Naive thymus-derived CD4-positive, alpha-beta T cell (primary cell): Measurements from ENCODE around the gene SEMA4C. TPM values are rescaled to one million over a fixed set of nuclear protein-coding genes. Genes with fewer than 3 reads are reported as not detected.

ENCODE experiments used
- ATAC-seq: fragments of 150-1000 bp; cut with Tn5 transposase; 2 replicates; pipeline ENCODE4 v1.10.0; 2021; ENCODE audit warnings: mild to moderate bottlenecking, moderate library complexity
- CTCF ChIA-PET: fragments of 350-600 bp; sonication (Branson Sonifier 250); formaldehyde crosslinking; loops from one replicate; lab custom pipeline; 2021; ENCODE audit warnings: antibody characterized with exemption; lab: Charles Lee
- POLR2A ChIA-PET: fragments of 350-600 bp; sonication (Branson Sonifier 250); formaldehyde crosslinking; loops from one replicate; lab custom pipeline; 2021; ENCODE audit warnings: antibody characterized with exemption, inconsistent platforms; lab: Charles Lee
- DNase-seq, 9 donors: peaks; one replicate each; pipeline versions ENCODE4 v3.0.0 to v3.0.0-alpha.2; 2020 to 2022; ENCODE audit warnings: mixed read lengths in 1 of 9
- H3K27ac ChIP-seq: one replicate; pipeline ENCODE4 v1.7.0; 2013; ENCODE audit warnings: mild to moderate bottlenecking, low read depth, low read length, moderate library complexity
- H3K27me3 ChIP-seq, 2 donors: one replicate each; pipeline ENCODE4 v1.7.0; 2013; ENCODE audit warnings: low read length in 2 of 2, mild to moderate bottlenecking in 2 of 2, moderate library complexity in 2 of 2; ENCODE audit not compliant: control insufficient read depth in 2 of 2, insufficient read depth in 2 of 2
- H3K36me3 ChIP-seq, 3 experiments: 1 replicate in 2 of 3; 2 replicates in 1 of 3; pipeline ENCODE4 v1.7.0; 2013; ENCODE audit warnings: low read length in 3 of 3, mild to moderate bottlenecking in 3 of 3, moderate library complexity in 1 of 3; ENCODE audit not compliant: insufficient read depth in 3 of 3, control insufficient read depth in 2 of 3
- H3K4me1 ChIP-seq, 2 donors: one replicate each; pipeline ENCODE4 v1.7.0; 2013; ENCODE audit warnings: low read length in 2 of 2, mild to moderate bottlenecking in 2 of 2, moderate library complexity in 1 of 2; ENCODE audit not compliant: control insufficient read depth in 2 of 2, insufficient read depth in 2 of 2
- H3K4me3 ChIP-seq: 2 replicates; pipeline ENCODE4 v1.7.0; 2013; ENCODE audit warnings: mild to moderate bottlenecking, low read length
- H3K9me3 ChIP-seq, 3 experiments: 1 replicate in 2 of 3; 2 replicates in 1 of 3; pipeline ENCODE4 v1.7.0; 2013; ENCODE audit warnings: low read length in 3 of 3; ENCODE audit not compliant: control insufficient read depth in 2 of 3
- H3K27ac Mint-ChIP-seq, 9 donors: one replicate each; pipeline ENCODE4 v1.8.0; 2020 to 2022; ENCODE audit warnings: mixed read lengths in 9 of 9, mild to moderate bottlenecking in 8 of 9, moderate library complexity in 5 of 9, inconsistent platforms in 2 of 9
- H3K27me3 Mint-ChIP-seq, 5 donors: one replicate each; pipeline ENCODE4 v1.8.0; 2021 to 2022; ENCODE audit warnings: mixed read lengths in 5 of 5, mild to moderate bottlenecking in 1 of 5
- H3K36me3 Mint-ChIP-seq, 5 donors: one replicate each; pipeline ENCODE4 v1.8.0; 2020 to 2022; ENCODE audit warnings: mixed read lengths in 5 of 5, mild to moderate bottlenecking in 3 of 5, inconsistent platforms in 1 of 5
- H3K4me1 Mint-ChIP-seq, 7 donors: one replicate each; pipeline ENCODE4 v1.8.0; 2020 to 2022; ENCODE audit warnings: mixed read lengths in 7 of 7, mild to moderate bottlenecking in 3 of 7, inconsistent platforms in 1 of 7
- H3K4me3 Mint-ChIP-seq, 10 donors: one replicate each; pipeline ENCODE4 v1.8.0; 2020 to 2022; ENCODE audit warnings: mild to moderate bottlenecking in 10 of 10, mixed read lengths in 10 of 10, moderate library complexity in 6 of 10, inconsistent platforms in 2 of 10
- H3K9me3 Mint-ChIP-seq, 11 donors: one replicate each; pipeline ENCODE4 v1.8.0; 2020 to 2022; ENCODE audit warnings: mixed read lengths in 11 of 11, mild to moderate bottlenecking in 4 of 11, inconsistent platforms in 1 of 11, moderate library complexity in 1 of 11
- intact Hi-C, 2 donors: fragments of 100-400 bp; cut with micrococcal nuclease; formaldehyde crosslinking; loops; one replicate each; pipeline ENCODE4 v1.15.1; 2023
- polyA plus RNA-seq, 2 donors: library from polyadenylated mRNA; unstranded; fragments of 300-500 nt; fragmentation: Illumina TruSeq; gene quantifications; one replicate each; pipeline ENCODE4 v1.2.3, GENCODE V29; 2021
- total RNA-seq, 6 experiments: library from RNA in 5 of 6; stranded (reverse) in 5 of 6; gene quantifications; 1 replicate in 5 of 6; 2 replicates in 1 of 6; pipeline ENCODE4 v1.2.3 and lab custom pipeline; 2021 to 2026

The SEMA4C gene
- total and polyA plus RNA-seq, 7 experiments from 2014 or later: 3.1 to 74.7 (median 34.4) TPM

- peaks cover 51 to 82% (median 75%) of the 10 kb centered on the region in 7 donors for H3K4me1 Mint-ChIP-seq
- ATAC-seq: no peak
- intact Hi-C loops: loop anchor here in 1 of 2 donors (2.0 kb wide), 1 partner anchor 18 kb away; no protein-coding TSS in a partner anchor
- Histone ChIP-seq H3K27ac (no peak overlapping the region), H3K4me1 (peaks cover 25 to 51% of the 10 kb centered on the region in 2 donors), H3K36me3 (no peaks in the 10 kb centered on the region), H3K27me3 (no peaks in the 10 kb centered on the region), H3K9me3 (no peaks in the 10 kb centered on the region), H3K4me3 (no peak overlapping the region)
- H3K4me3 Mint-ChIP-seq: peak overlapping the region in 1 of 10 donors; percentile 2
- peaks cover 0 to 4% (median 0%) of the 10 kb centered on the region in 11 donors for H3K9me3 Mint-ChIP-seq
- H3K27ac Mint-ChIP-seq: peak overlapping the region; percentile 1 to 86 (median 65)
- H3K27me3 Mint-ChIP-seq: no peaks in the 10 kb centered on the region
- no peak for DNase-seq
- ChIA-PET POLR2A (interaction anchor here (1.3 to 3.0 kb wide), 5 partner anchors 9 to 29 kb away, joined by 3 to 25 read pairs (median 11); no protein-coding TSS in a partner anchor), CTCF (interaction anchor here (0.8 to 1.4 kb wide), 2 partner anchors 37 to 417 kb away, joined by 3 read pairs; partner anchors contain the start of gene ANKRD39)
- no peaks in the 10 kb centered on the region for H3K36me3 Mint-ChIP-seq
Measured at GRCh38 chr2:96895032-96895745, 25.3 kb upstream of the SEMA4C start.

- peaks cover 0 to 2% (median 0%) of the 10 kb centered on the region in 11 donors for H3K9me3 Mint-ChIP-seq
- ChIA-PET POLR2A (interaction anchor here (1.1 to 3.2 kb wide), 3 partner anchors 20 to 31 kb away, joined by 3 to 19 read pairs (median 13); no protein-coding TSS in a partner anchor), CTCF (no interaction called here)
- Histone ChIP-seq H3K27me3 (no peaks in the 10 kb centered on the region), H3K9me3 (no peaks in the 10 kb centered on the region), H3K4me1 (peaks cover 25 to 51% of the 10 kb centered on the region in 2 donors), H3K4me3 (no peak overlapping the region), H3K27ac (no peak overlapping the region), H3K36me3 (no peaks in the 10 kb centered on the region)
- H3K27ac Mint-ChIP-seq: no peak overlapping the region
- intact Hi-C loops: loop anchor here in 1 of 2 donors (2.0 kb wide), 1 partner anchor 19 kb away; no protein-coding TSS in a partner anchor
- no peak overlapping the region for H3K4me3 Mint-ChIP-seq
- no peaks in the 10 kb centered on the region for H3K36me3 Mint-ChIP-seq
- DNase-seq: no peak
- H3K27me3 Mint-ChIP-seq: no peaks in the 10 kb centered on the region
- ATAC-seq: no peak
- H3K4me1 Mint-ChIP-seq: peaks cover 47 to 84% (median 76%) of the 10 kb centered on the region in 7 donors
Measured at GRCh38 chr2:96894151-96894531, 24.3 kb upstream of the SEMA4C start.

GRCh38 chr2:96893289-96894150 is 23.6 kb upstream of the SEMA4C start:
- Mint-ChIP-seq H3K36me3 (no peaks in the 10 kb centered on the region), H3K27me3 (no peaks in the 10 kb centered on the region), H3K9me3 (no peaks in the 10 kb centered on the region), H3K4me1 (peaks cover 43 to 84% (median 77%) of the 10 kb centered on the region in 7 donors), H3K4me3 (peak overlapping the region in 4 of 10 donors; percentile 7 to 54 (median 40)), H3K27ac (peak overlapping the region in 7 of 9 donors; percentile 9 to 94 (median 48))
- Histone ChIP-seq H3K4me3 (no peak overlapping the region), H3K27me3 (no peaks in the 10 kb centered on the region), H3K9me3 (no peaks in the 10 kb centered on the region), H3K36me3 (no peaks in the 10 kb centered on the region), H3K4me1 (peaks cover 25 to 57% of the 10 kb centered on the region in 2 donors), H3K27ac (no peak overlapping the region)
- CTCF ChIA-PET: no interaction called here
- intact Hi-C loops: loop anchor here in 1 of 2 donors (2.0 kb wide), 1 partner anchor 19 kb away; no protein-coding TSS in a partner anchor
- no peak for DNase-seq
- POLR2A ChIA-PET: interaction anchor here (0.7 to 3.2 kb wide), 5 partner anchors 10 to 51 kb away, joined by 3 to 19 read pairs (median 4); no protein-coding TSS in a partner anchor
- no peak for ATAC-seq

GRCh38 chr2:96891591-96892333 is 21.9 kb upstream of the SEMA4C start:
- Histone ChIP-seq H3K9me3 (no peaks in the 10 kb centered on the region), H3K36me3 (no peaks in the 10 kb centered on the region), H3K4me3 (no peak overlapping the region), H3K27ac (peak overlapping the region; percentile 24), H3K4me1 (peaks cover 25 to 63% of the 10 kb centered on the region in 2 donors), H3K27me3 (no peaks in the 10 kb centered on the region)
- DNase-seq: peak in 5 of 9 donors; percentile 26 to 58 (median 47)
- H3K4me1 Mint-ChIP-seq: peaks cover 44 to 84% (median 74%) of the 10 kb centered on the region in 7 donors
- H3K36me3 Mint-ChIP-seq: no peaks in the 10 kb centered on the region
- H3K27me3 Mint-ChIP-seq: no peaks in the 10 kb centered on the region
- ChIA-PET CTCF (interaction anchor here (0.6 to 1.4 kb wide), 5 partner anchors 22 to 67 kb away, joined by 3 to 8 read pairs (median 3); partner anchors contain the start of gene ANKRD39), POLR2A (interaction anchor here (0.6 to 6.3 kb wide), 15 partner anchors 9 to 71 kb away, joined by 3 to 38 read pairs (median 5); partner anchors contain the start of gene ANKRD39)
- intact Hi-C loops: no loop called here
- no peaks in the 10 kb centered on the region for H3K9me3 Mint-ChIP-seq
- peak overlapping the region in 8 of 9 donors; percentile 25 to 94 (median 90) for H3K27ac Mint-ChIP-seq
- peak; percentile 51 for ATAC-seq
- peak overlapping the region; percentile 21 to 76 (median 60) for H3K4me3 Mint-ChIP-seq

GRCh38 chr2:96890726-96891385 is 21.0 kb upstream of the SEMA4C start:
- H3K4me3 ChIP-seq: no peak overlapping the region
- DNase-seq: no peak
- no peaks in the 10 kb centered on the region for H3K36me3 ChIP-seq
- H3K4me1 ChIP-seq: peaks cover 19 to 54% of the 10 kb centered on the region in 2 donors
- H3K36me3 Mint-ChIP-seq: no peaks in the 10 kb centered on the region
- CTCF ChIA-PET: interaction anchor here (0.6 to 1.4 kb wide), 5 partner anchors 22 to 68 kb away, joined by 3 to 8 read pairs (median 3); partner anchors contain the start of gene ANKRD39
- H3K27me3 ChIP-seq: no peaks in the 10 kb centered on the region
- H3K27me3 Mint-ChIP-seq: no peaks in the 10 kb centered on the region
- peaks cover 45 to 80% (median 66%) of the 10 kb centered on the region in 7 donors for H3K4me1 Mint-ChIP-seq
- peak overlapping the region in 8 of 9 donors; percentile 25 to 94 (median 90) for H3K27ac Mint-ChIP-seq
- POLR2A ChIA-PET: interaction anchor here (0.6 to 6.3 kb wide), 18 partner anchors 8 to 72 kb away, joined by 3 to 38 read pairs (median 4); partner anchors contain the start of gene ANKRD39
- peak overlapping the region; percentile 21 to 76 (median 60) for H3K4me3 Mint-ChIP-seq
- no peaks in the 10 kb centered on the region for H3K9me3 ChIP-seq
- intact Hi-C loops: no loop called here
- ATAC-seq: no peak
- no peak overlapping the region for H3K27ac ChIP-seq
- H3K9me3 Mint-ChIP-seq: no peaks in the 10 kb centered on the region
